Neural crest cell (in vitro differentiated cells): ENCODE measurements around the gene RSPH1. TPM values are rescaled to one million over a fixed set of nuclear protein-coding genes. Genes with fewer than 3 reads are reported as not detected.

Source experiments
- DNase-seq: peaks from one replicate; pipeline ENCODE4 v3.0.0; 2021; ENCODE audit warnings: low read depth, mixed read lengths, low spot score
- H3K27ac Mint-ChIP-seq: one replicate; pipeline ENCODE4 v1.8.0; 2021; ENCODE audit warnings: mild to moderate bottlenecking, mixed read lengths; ENCODE audit not compliant: unreplicated experiment
- H3K27me3 Mint-ChIP-seq: 2 replicates; pipeline ENCODE4 v1.8.0; 2021; ENCODE audit warnings: low read depth, mild to moderate bottlenecking, mixed read lengths
- H3K36me3 Mint-ChIP-seq: 2 replicates; pipeline ENCODE4 v1.8.0; 2021; ENCODE audit warnings: low read depth, mild to moderate bottlenecking, mixed read lengths
- H3K4me1 Mint-ChIP-seq: 2 replicates; pipeline ENCODE4 v1.8.0; 2021; ENCODE audit warnings: mixed read lengths
- H3K4me3 Mint-ChIP-seq: one replicate; pipeline ENCODE4 v1.8.0; 2021; ENCODE audit warnings: mild to moderate bottlenecking, mixed read lengths
- H3K9me3 Mint-ChIP-seq: 2 replicates; pipeline ENCODE4 v1.8.0; 2021; ENCODE audit warnings: mixed read lengths
- CTCF ChIP-seq: fragments of 200-600 bp; sonication (generic); conservative IDR thresholded peaks from 2 replicates; pipeline ENCODE4 v1.5.0; 2021; ENCODE audit warnings: antibody characterized with exemption, mild to moderate bottlenecking
- total RNA-seq: library from RNA; stranded (reverse); gene quantifications from 2 replicates; pipeline ENCODE4 v1.2.1, GENCODE V29; 2021

The RSPH1 gene
- total RNA-seq, 1 donor from 2014 or later = 0.65 TPM

- H3K27ac Mint-ChIP-seq = no peak overlapping the region
- H3K4me3 Mint-ChIP-seq = no peak overlapping the region
- H3K9me3 Mint-ChIP-seq = no peaks in the 10 kb centered on the region
- no peaks in the 10 kb centered on the region for H3K27me3 Mint-ChIP-seq
- no peaks in the 10 kb centered on the region for H3K36me3 Mint-ChIP-seq
- H3K4me1 Mint-ChIP-seq = peaks cover 18% of the 10 kb centered on the region
- TF ChIP-seq CTCF = no peak
- DNase-seq = no peak
Measured at GRCh38 chr21:42467140-42467983, 28.7 kb downstream of the RSPH1 start.

- no peak overlapping the region for H3K27ac Mint-ChIP-seq
- H3K4me3 Mint-ChIP-seq = no peak overlapping the region
- H3K4me1 Mint-ChIP-seq = peaks cover 18% of the 10 kb centered on the region
- H3K9me3 Mint-ChIP-seq = no peaks in the 10 kb centered on the region
- H3K36me3 Mint-ChIP-seq = no peaks in the 10 kb centered on the region
- DNase-seq = no peak
- no peak for TF ChIP-seq CTCF
- H3K27me3 Mint-ChIP-seq = no peaks in the 10 kb centered on the region
Measured at GRCh38 chr21:42466700-42467099, 29.3 kb downstream of the RSPH1 start.

GRCh38 chr21:42465803-42466127, 30.3 kb downstream of the RSPH1 start:
- H3K9me3 Mint-ChIP-seq = no peaks in the 10 kb centered on the region
- no peak overlapping the region for H3K4me3 Mint-ChIP-seq
- H3K4me1 Mint-ChIP-seq = peaks cover 18% of the 10 kb centered on the region
- no peaks in the 10 kb centered on the region for H3K36me3 Mint-ChIP-seq
- H3K27me3 Mint-ChIP-seq = no peaks in the 10 kb centered on the region
- TF ChIP-seq CTCF = no peak
- DNase-seq = no peak
- H3K27ac Mint-ChIP-seq = no peak overlapping the region

- Mint-ChIP-seq H3K27me3 (no peaks in the 10 kb centered on the region), H3K4me3 (no peak overlapping the region), H3K9me3 (no peaks in the 10 kb centered on the region), H3K36me3 (no peaks in the 10 kb centered on the region), H3K27ac (no peak overlapping the region), H3K4me1 (peaks cover 18% of the 10 kb centered on the region)
- no peak for DNase-seq
- TF ChIP-seq CTCF = no peak
Measured at GRCh38 chr21:42465008-42465802, 30.8 kb downstream of the RSPH1 start.

- H3K27ac Mint-ChIP-seq = no peak overlapping the region
- TF ChIP-seq CTCF = no peak
- no peaks in the 10 kb centered on the region for H3K36me3 Mint-ChIP-seq
- H3K27me3 Mint-ChIP-seq = no peaks in the 10 kb centered on the region
- H3K9me3 Mint-ChIP-seq = no peaks in the 10 kb centered on the region
- H3K4me1 Mint-ChIP-seq = peaks cover 18% of the 10 kb centered on the region
- H3K4me3 Mint-ChIP-seq = no peak overlapping the region
- no peak for DNase-seq
Measured at GRCh38 chr21:42463861-42464515, 32.0 kb downstream of the RSPH1 start.
